Measurements from ENCODE around the gene LRRC8C. TPM values are rescaled to one million over a fixed set of nuclear protein-coding genes. Genes with fewer than 3 reads are reported as not detected.

Gene LRRC8C
- total RNA-seq, 1 experiment from 2014 or later = 8.4 TPM

GRCh38 chr1:89690595-89690994 lies 57.7 kb downstream of the LRRC8C start (continued):
- TF ChIP-seq SRF (IDR thresholded peaks at IDR 0.05; ENCODE audit: low read depth) = no peak
- TF ChIP-seq RAD21 (IDR thresholded peaks at IDR 0.05; ENCODE audit: low read depth) = no peak
- TF ChIP-seq, protein P1, sequence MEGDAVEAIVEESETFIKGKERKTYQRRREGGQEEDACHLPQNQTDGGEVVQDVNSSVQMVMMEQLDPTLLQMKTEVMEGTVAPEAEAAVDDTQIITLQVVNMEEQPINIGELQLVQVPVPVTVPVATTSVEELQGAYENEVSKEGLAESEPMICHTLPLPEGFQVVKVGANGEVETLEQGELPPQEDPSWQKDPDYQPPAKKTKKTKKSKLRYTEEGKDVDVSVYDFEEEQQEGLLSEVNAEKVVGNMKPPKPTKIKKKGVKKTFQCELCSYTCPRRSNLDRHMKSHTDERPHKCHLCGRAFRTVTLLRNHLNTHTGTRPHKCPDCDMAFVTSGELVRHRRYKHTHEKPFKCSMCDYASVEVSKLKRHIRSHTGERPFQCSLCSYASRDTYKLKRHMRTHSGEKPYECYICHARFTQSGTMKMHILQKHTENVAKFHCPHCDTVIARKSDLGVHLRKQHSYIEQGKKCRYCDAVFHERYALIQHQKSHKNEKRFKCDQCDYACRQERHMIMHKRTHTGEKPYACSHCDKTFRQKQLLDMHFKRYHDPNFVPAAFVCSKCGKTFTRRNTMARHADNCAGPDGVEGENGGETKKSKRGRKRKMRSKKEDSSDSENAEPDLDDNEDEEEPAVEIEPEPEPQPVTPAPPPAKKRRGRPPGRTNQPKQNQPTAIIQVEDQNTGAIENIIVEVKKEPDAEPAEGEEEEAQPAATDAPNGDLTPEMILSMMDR (IDR thresholded peaks at IDR 0.05 in 2 of 3, conservative IDR thresholded peaks at IDR 0.05 in 1 of 3; ENCODE audit: borderline replicate concordance in 1 of 3, insufficient read depth in 1 of 3, low read depth in 2 of 3, low read length in 2 of 3) = no peak
- no peak for TF ChIP-seq ATF3 (IDR thresholded peaks at IDR 0.05)
- TF ChIP-seq EGR1 (IDR thresholded peaks at IDR 0.05; ENCODE audit: low read depth) = no peak
- TF ChIP-seq SIN3A (IDR thresholded peaks at IDR 0.05; ENCODE audit: low read depth) = no peak
- no peak for TF ChIP-seq POLR2A (IDR thresholded peaks at IDR 0.05; ENCODE audit: borderline replicate concordance, extremely low read depth, insufficient read depth, insufficient read length)

- Histone ChIP-seq H3K27me3 (ENCODE audit: insufficient read depth, low read length) (no peaks in the 10 kb centered on the region), H3K9me3 (ENCODE audit: control insufficient read depth in 1 of 2, insufficient read depth in 1 of 2, low read depth in 1 of 2, low read length in 2 of 2) (no peaks in the 10 kb centered on the region), H2AFZ (ENCODE audit: low read depth, low read length, poor library complexity, severe bottlenecking) (no peak overlapping the region), H3K4me2 (ENCODE audit: low read length) (no peak overlapping the region), H3K4me3 (replicated peaks in 1 of 2; ENCODE audit: low read depth in 1 of 2, low read length in 2 of 2) (no peak overlapping the region), H3K9ac (ENCODE audit: low read length) (no peak overlapping the region), H3K4me1 (ENCODE audit: control insufficient read depth in 1 of 2, insufficient read depth in 2 of 2, low read length in 2 of 2) (no peaks in the 10 kb centered on the region), H3K27ac (ENCODE audit: low read depth, low read length) (no peak overlapping the region), H3K36me3 (ENCODE audit: control insufficient read depth in 1 of 2, insufficient read depth in 2 of 2, low read length in 2 of 2) (no peaks in the 10 kb centered on the region), H3K9me2 (ENCODE audit: insufficient read depth) (no peaks in the 10 kb centered on the region), H3K79me2 (ENCODE audit: insufficient read depth, low read length) (no peaks in the 10 kb centered on the region), H4K20me1 (ENCODE audit: insufficient read depth) (no peaks in the 10 kb centered on the region)
- intact Hi-C loops (cut with micrococcal nuclease) = no loop called here
- ATAC-seq (no peak), DNase-seq (ENCODE audit: low read depth, low spot score) (no peak)
- ChIA-PET POLR2A (no interaction called here), CTCF (no interaction called here), RAD21 (ENCODE audit: low non-redundant PET in 1 of 2, low total read pairs in 2 of 2, uncharacterized antibody in 2 of 2, unreplicated experiment in 2 of 2) (no interaction called here)
- BruUV-seq (replicated peaks) = no TSS peak
- TF ChIP-seq ZBTB33 (IDR thresholded peaks at IDR 0.05; ENCODE audit: extremely low read depth, insufficient replicate concordance, low read length) = no peak
- no peak for TF ChIP-seq TCF7L2 (IDR thresholded peaks at IDR 0.05; ENCODE audit: borderline replicate concordance, extremely low read depth, insufficient read depth, insufficient read length)
- TF ChIP-seq, protein P1 (IDR thresholded peaks at IDR 0.05 in 2 of 3, conservative IDR thresholded peaks at IDR 0.05 in 1 of 3; ENCODE audit: borderline replicate concordance in 1 of 3, insufficient read depth in 1 of 3, low read depth in 2 of 3, low read length in 2 of 3) = no peak
- no peak for TF ChIP-seq REST (IDR thresholded peaks at IDR 0.05; ENCODE audit: low read depth)
- TF ChIP-seq SIN3A (IDR thresholded peaks at IDR 0.05; ENCODE audit: low read depth) = no peak
- TF ChIP-seq POLR2AphosphoS5 (IDR thresholded peaks at IDR 0.05; ENCODE audit: low read depth, low read length) = no peak
- no peak for TF ChIP-seq ELF1 (IDR thresholded peaks at IDR 0.05; ENCODE audit: borderline replicate concordance, low read depth)
Measured at GRCh38 chr1:89692601-89693521, 59.9 kb downstream of the LRRC8C start.

All from HCT116 (cell line).